Calu3 (cell line): ENCODE measurements around the gene GMDS. TPM values are rescaled to one million over a fixed set of nuclear protein-coding genes. Genes with fewer than 3 reads are reported as not detected.

ENCODE experiments used
- BruUV-seq: library from RNA; stranded (reverse); fragments of 400-500 nt; replicated peaks from 2 replicates; lab custom pipeline; 2021; lab: Mats Ljungman, UMichigan
- CTCF ChIA-PET: fragments of 300-600 bp; sonication (Branson Sonifier 250); formaldehyde crosslinking; loops from one replicate; lab custom pipeline; 2022; ENCODE audit warnings: antibody characterized with exemption; lab: Charles Lee
- DNase-seq: peaks from one replicate; pipeline ENCODE4 v3.0.0; 2022
- H3K27ac Mint-ChIP-seq: one replicate; pipeline ENCODE4 v1.8.0; 2022; ENCODE audit warnings: mixed read lengths; ENCODE audit not compliant: unreplicated experiment
- H3K27me3 Mint-ChIP-seq: one replicate; pipeline ENCODE4 v1.8.0; 2022; ENCODE audit warnings: mixed read lengths; ENCODE audit not compliant: unreplicated experiment
- H3K36me3 Mint-ChIP-seq: one replicate; pipeline ENCODE4 v1.8.0; 2022; ENCODE audit warnings: mild to moderate bottlenecking, moderate library complexity, mixed read lengths; ENCODE audit not compliant: insufficient read depth, unreplicated experiment
- H3K4me1 Mint-ChIP-seq: one replicate; pipeline ENCODE4 v1.8.0; 2022; ENCODE audit warnings: mild to moderate bottlenecking, low read depth, mixed read lengths; ENCODE audit not compliant: unreplicated experiment
- H3K4me3 Mint-ChIP-seq: one replicate; pipeline ENCODE4 v1.8.0; 2022; ENCODE audit warnings: mild to moderate bottlenecking, low read depth, moderate library complexity, mixed read lengths; ENCODE audit not compliant: unreplicated experiment
- H3K9me3 Mint-ChIP-seq: one replicate; pipeline ENCODE4 v1.8.0; 2022; ENCODE audit warnings: low read depth, mixed read lengths; ENCODE audit not compliant: unreplicated experiment
- intact Hi-C: fragments of 100-400 bp; cut with micrococcal nuclease; formaldehyde crosslinking; loops from one replicate; pipeline ENCODE4 v1.10.0; 2022; ENCODE audit not compliant: unreplicated experiment
- total RNA-seq: library from RNA; stranded (reverse); gene quantifications from 2 replicates; pipeline ENCODE4 v1.2.3, GENCODE V29; 2022
- TF ChIP-seq, protein P1 (sequence below): fragments of 200-600 bp; IDR thresholded peaks from one replicate; pipeline ENCODE4 v1.8.0; 2022; ENCODE audit warnings: antibody characterized with exemption; ENCODE audit not compliant: unreplicated experiment

The GMDS gene
- total RNA-seq, 1 experiment from 2014 or later = 58.2 TPM

DNA sequence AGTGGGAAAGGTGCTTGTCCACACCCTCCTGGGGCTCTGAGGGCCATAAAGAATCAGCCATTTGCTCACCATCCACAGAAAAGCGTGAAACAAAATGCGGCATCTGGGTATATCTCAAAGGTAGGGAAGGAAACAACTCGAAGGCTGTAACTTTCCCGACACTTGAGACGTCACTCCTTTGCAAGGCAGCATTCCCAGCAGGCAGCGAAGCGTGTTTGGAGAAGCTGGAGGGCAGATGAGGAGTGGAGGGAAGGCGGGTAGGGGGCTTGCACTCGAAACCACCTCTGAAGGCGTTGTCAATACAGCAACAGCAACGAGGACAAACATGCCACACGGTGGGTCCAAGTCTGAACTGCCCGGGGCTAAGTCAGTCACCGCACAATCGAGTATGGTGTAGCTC is 537.3 kb downstream of the GMDS start:
- no TSS peak for BruUV-seq
- DNase-seq = no peak
- H3K36me3 Mint-ChIP-seq = no peaks in the 10 kb centered on the region
- TF ChIP-seq, protein P1, sequence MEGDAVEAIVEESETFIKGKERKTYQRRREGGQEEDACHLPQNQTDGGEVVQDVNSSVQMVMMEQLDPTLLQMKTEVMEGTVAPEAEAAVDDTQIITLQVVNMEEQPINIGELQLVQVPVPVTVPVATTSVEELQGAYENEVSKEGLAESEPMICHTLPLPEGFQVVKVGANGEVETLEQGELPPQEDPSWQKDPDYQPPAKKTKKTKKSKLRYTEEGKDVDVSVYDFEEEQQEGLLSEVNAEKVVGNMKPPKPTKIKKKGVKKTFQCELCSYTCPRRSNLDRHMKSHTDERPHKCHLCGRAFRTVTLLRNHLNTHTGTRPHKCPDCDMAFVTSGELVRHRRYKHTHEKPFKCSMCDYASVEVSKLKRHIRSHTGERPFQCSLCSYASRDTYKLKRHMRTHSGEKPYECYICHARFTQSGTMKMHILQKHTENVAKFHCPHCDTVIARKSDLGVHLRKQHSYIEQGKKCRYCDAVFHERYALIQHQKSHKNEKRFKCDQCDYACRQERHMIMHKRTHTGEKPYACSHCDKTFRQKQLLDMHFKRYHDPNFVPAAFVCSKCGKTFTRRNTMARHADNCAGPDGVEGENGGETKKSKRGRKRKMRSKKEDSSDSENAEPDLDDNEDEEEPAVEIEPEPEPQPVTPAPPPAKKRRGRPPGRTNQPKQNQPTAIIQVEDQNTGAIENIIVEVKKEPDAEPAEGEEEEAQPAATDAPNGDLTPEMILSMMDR = no peak
- H3K27ac Mint-ChIP-seq = no peak overlapping the region
- H3K4me1 Mint-ChIP-seq = peaks cover 10% of the 10 kb centered on the region
- no peaks in the 10 kb centered on the region for H3K9me3 Mint-ChIP-seq
- intact Hi-C loops = no loop called here
- CTCF ChIA-PET = no interaction called here
- H3K4me3 Mint-ChIP-seq = no peak overlapping the region
- no peaks in the 10 kb centered on the region for H3K27me3 Mint-ChIP-seq

DNA sequence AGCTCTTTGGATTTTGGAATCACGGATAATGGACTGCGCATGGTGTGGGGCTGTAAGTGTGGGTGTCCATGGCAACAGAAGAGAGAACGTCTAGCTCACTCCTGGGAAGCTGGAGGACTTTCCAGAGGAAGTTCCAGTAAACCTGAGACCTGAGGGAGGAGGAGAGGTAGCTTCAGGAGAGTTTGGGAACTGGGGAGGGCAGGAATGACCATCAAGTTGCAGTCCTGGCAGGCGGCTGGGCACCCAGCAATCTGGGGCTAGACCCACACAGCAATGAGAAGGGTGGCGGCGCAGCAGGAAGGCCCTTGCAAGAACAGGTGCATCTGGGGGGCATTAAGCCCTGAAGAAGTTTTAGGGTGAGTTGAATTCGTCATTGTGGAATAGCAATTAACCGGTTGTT is 539.8 kb downstream of the GMDS start:
- intact Hi-C loops = no loop called here
- Mint-ChIP-seq H3K36me3 (no peaks in the 10 kb centered on the region), H3K27ac (no peak overlapping the region), H3K4me3 (no peak overlapping the region), H3K27me3 (no peaks in the 10 kb centered on the region), H3K9me3 (no peaks in the 10 kb centered on the region), H3K4me1 (peaks cover 10% of the 10 kb centered on the region)
- CTCF ChIA-PET = no interaction called here
- TF ChIP-seq, protein P1 = no peak
- BruUV-seq = no TSS peak
- DNase-seq = no peak

DNA sequence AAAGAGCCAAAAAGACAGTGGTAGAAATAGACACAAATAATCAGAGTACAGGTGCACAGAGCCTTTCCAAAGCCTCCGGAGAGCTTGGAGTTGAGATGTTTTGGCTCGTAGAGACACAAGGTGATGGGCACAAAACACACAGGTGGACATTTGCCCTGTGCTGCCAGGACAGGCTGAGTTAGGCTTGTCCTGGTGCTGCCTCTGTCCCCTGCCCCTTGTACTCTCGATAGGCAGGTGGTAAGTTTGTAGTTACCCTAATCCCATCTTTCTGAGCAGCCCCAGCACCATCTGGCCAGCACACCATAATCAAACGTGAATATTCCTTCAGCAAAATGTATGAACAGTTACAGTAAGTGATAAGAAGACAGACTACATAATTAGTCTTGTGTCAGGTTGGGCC is 540.2 kb downstream of the GMDS start:
- Mint-ChIP-seq H3K27ac (no peak overlapping the region), H3K9me3 (no peaks in the 10 kb centered on the region), H3K4me3 (no peak overlapping the region), H3K36me3 (no peaks in the 10 kb centered on the region), H3K27me3 (no peaks in the 10 kb centered on the region), H3K4me1 (peaks cover 10% of the 10 kb centered on the region)
- TF ChIP-seq, protein P1 = no peak
- no TSS peak for BruUV-seq
- intact Hi-C loops = no loop called here
- CTCF ChIA-PET = no interaction called here
- no peak for DNase-seq

- H3K4me3 Mint-ChIP-seq = no peak overlapping the region
- DNase-seq = no peak
- no peaks in the 10 kb centered on the region for H3K9me3 Mint-ChIP-seq
- intact Hi-C loops = no loop called here
- H3K27me3 Mint-ChIP-seq = no peaks in the 10 kb centered on the region
- peaks cover 9% of the 10 kb centered on the region for H3K4me1 Mint-ChIP-seq
- CTCF ChIA-PET = no interaction called here
- no TSS peak for BruUV-seq
- no peaks in the 10 kb centered on the region for H3K36me3 Mint-ChIP-seq
- TF ChIP-seq, protein P1 = no peak
- peak overlapping the region; percentile 48 for H3K27ac Mint-ChIP-seq
These were observed 540.7 kb downstream of the GMDS start for GRCh38 chr6:1704711-1705110.

GRCh38 chr6:1703923-1704322 is 541.5 kb downstream of the GMDS start:
- CTCF ChIA-PET = no interaction called here
- H3K4me1 Mint-ChIP-seq = peaks cover 2% of the 10 kb centered on the region
- peak overlapping the region; percentile 48 for H3K27ac Mint-ChIP-seq
- H3K4me3 Mint-ChIP-seq = no peak overlapping the region
- no peaks in the 10 kb centered on the region for H3K36me3 Mint-ChIP-seq
- intact Hi-C loops = no loop called here
- BruUV-seq = no TSS peak
- no peaks in the 10 kb centered on the region for H3K27me3 Mint-ChIP-seq
- TF ChIP-seq, protein P1 = no peak
- no peak for DNase-seq
- no peaks in the 10 kb centered on the region for H3K9me3 Mint-ChIP-seq
